Right atrium auricular region (tissue), 2 donors: ENCODE measurements around the gene ATP1A1. TPM values are rescaled to one million over a fixed set of nuclear protein-coding genes. Genes with fewer than 3 reads are reported as not detected.

Source experiments
- DNase-seq: peaks from one replicate; pipeline ENCODE4 v3.0.0-alpha.2; 2019; ENCODE audit warnings: low spot score
- H3K27ac ChIP-seq, 2 donors: fragments of 200-600 bp; sonication (generic); 1 replicate in 1 of 2; 2 replicates in 1 of 2; pipeline ENCODE4 v1.5.1; 2016 to 2019
- H3K27me3 ChIP-seq, 2 donors: fragments of 200-600 bp; sonication (generic); one replicate each; pipeline versions ENCODE4 v1.5.1 to v1.6.0; 2017 to 2019
- H3K36me3 ChIP-seq: fragments of 200-600 bp; sonication (generic); one replicate; pipeline ENCODE4 v1.5.1; 2016
- H3K4me1 ChIP-seq, 2 donors: fragments of 200-600 bp; sonication (generic); one replicate each; pipeline versions ENCODE4 v1.5.1 to v1.6.0; 2017 to 2019
- H3K4me3 ChIP-seq, 2 donors: fragments of 200-600 bp; sonication (generic); 1 replicate in 1 of 2; 2 replicates in 1 of 2; pipeline ENCODE4 v1.5.1; 2017 to 2019; ENCODE audit warnings: mild to moderate bottlenecking in 1 of 2, moderate library complexity in 1 of 2
- H3K9me3 ChIP-seq, 2 donors: fragments of 200-600 bp; sonication (generic); one replicate each; pipeline ENCODE4 v1.5.1; 2019
- total RNA-seq, 2 donors: library from RNA; depleted of rRNA; stranded (reverse); fragments of >200 nt; gene quantifications; one replicate each; pipeline ENCODE4 v1.1.0, GENCODE V29; 2016
- TF ChIP-seq, protein P1 (sequence below), 2 donors: fragments of 200-600 bp; sonication (generic); IDR thresholded peaks; one replicate each; pipeline ENCODE4 v1.5.1; 2019; ENCODE audit warnings: antibody characterized with exemption in 2 of 2

The ATP1A1 gene
- total RNA-seq, 2 donors from 2014 or later: 148 to 256 TPM

DNA sequence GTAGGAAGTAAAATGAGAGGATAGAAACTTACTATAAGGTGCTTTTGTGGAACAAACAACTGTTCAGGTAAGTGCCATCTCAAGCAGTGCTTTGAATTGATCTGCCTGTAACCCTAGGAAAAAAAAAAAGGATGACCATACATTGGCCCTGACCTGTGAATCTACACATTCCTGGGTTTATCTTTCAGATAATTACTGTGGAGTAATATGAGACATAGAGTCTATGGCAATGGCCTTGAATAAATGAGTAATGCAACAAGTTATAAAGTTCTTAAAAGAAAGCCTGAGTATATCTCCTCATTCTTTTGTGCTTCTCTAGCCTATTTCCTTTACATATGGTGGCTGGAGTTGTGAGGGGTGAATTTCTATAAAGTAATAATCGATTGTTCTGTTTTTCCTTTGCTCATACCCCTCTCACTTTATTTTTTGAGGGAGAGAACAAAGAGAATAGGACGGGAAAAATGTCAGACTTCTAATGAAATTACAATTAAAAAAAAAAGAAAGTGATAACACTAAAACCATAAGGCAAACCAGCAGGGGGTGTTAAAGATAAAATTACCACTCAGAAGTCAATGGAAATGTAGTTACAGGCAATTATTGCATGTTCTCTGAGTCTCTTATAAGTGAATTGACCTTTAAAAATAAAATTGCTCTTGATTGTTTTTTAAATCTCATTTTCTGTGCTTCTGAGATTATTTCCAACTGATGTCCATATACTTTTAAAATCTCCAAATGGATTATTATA, 12.4 kb upstream of the ATP1A1 start:
- Histone ChIP-seq H3K36me3 (no peaks in the 10 kb centered on the region), H3K4me3 (no peak overlapping the region), H3K4me1 (no peaks in the 10 kb centered on the region), H3K27ac (no peak overlapping the region), H3K27me3 (no peaks in the 10 kb centered on the region), H3K9me3 (no peaks in the 10 kb centered on the region)
- TF ChIP-seq, protein P1, sequence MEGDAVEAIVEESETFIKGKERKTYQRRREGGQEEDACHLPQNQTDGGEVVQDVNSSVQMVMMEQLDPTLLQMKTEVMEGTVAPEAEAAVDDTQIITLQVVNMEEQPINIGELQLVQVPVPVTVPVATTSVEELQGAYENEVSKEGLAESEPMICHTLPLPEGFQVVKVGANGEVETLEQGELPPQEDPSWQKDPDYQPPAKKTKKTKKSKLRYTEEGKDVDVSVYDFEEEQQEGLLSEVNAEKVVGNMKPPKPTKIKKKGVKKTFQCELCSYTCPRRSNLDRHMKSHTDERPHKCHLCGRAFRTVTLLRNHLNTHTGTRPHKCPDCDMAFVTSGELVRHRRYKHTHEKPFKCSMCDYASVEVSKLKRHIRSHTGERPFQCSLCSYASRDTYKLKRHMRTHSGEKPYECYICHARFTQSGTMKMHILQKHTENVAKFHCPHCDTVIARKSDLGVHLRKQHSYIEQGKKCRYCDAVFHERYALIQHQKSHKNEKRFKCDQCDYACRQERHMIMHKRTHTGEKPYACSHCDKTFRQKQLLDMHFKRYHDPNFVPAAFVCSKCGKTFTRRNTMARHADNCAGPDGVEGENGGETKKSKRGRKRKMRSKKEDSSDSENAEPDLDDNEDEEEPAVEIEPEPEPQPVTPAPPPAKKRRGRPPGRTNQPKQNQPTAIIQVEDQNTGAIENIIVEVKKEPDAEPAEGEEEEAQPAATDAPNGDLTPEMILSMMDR (IDR thresholded peaks at IDR 0.05): peak in 1 of 2 donors; percentile 63
- no peak for DNase-seq

DNA sequence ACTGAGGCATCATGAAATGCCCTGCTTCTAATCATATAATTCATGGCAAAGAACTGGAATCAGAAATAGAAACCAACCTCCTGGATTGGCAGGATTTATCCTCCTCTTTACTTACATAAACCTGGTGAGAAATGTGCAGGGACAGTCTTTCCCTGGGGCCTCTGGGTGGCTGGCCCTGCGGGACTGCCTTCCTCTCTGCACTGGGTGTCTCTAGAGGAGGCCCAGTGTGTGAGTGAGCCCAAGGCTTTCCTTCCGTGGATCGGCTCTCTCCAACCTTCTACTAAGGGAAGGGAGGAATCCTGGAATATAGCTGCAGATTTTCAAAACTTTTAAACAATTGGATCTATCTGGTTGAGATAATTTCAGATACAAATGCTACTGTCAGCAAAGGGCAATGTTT, 11.4 kb upstream of the ATP1A1 start:
- no peaks in the 10 kb centered on the region for H3K4me1 ChIP-seq
- no peaks in the 10 kb centered on the region for H3K9me3 ChIP-seq
- H3K27ac ChIP-seq: no peak overlapping the region
- no peaks in the 10 kb centered on the region for H3K27me3 ChIP-seq
- no peak for DNase-seq
- no peak overlapping the region for H3K4me3 ChIP-seq
- no peaks in the 10 kb centered on the region for H3K36me3 ChIP-seq
- TF ChIP-seq, protein P1 (IDR thresholded peaks at IDR 0.05): no peak

DNA sequence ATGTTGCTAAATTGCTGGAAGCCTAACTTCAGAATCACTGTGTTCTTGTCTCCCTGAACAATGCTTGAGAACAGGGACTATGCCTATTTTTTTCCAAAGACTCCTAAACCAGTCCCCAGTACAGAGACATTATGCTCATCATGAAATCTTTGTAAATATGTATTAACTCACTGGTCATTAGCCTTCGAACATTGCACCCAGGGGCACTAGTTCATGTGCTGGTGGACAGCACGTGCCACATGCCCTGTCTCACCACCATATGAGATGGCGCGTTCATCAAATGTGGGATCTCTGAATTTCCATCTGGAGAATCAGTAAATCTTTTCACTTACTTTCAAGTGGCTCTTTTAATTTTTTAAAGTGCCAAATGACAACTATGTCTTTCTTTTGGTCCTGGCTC, 11.0 kb upstream of the ATP1A1 start:
- no peak overlapping the region for H3K4me3 ChIP-seq
- no peaks in the 10 kb centered on the region for H3K36me3 ChIP-seq
- no peaks in the 10 kb centered on the region for H3K4me1 ChIP-seq

DNA sequence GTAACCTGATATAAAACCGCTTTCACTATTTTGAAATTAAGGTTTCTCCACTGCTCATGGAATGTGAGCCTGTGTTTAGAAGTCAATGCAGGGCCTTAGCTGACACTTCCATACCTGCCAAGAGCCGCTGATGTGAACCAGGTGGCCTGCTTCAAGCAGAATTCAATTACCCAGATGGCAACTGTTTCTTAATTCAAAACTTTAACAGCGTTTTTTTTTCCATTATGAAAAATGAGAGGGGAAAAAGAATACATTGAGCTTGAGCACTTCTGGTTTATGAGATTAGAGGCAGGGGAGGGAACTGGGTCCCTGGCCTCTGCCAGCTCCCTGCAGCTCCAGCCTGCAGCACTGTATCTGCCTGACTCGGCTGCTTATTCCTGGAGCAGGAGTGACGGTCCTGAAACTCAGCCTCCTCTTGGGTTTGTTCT, 7.7 kb upstream of the ATP1A1 start:
- no peaks in the 10 kb centered on the region for H3K9me3 ChIP-seq
- H3K27me3 ChIP-seq: no peaks in the 10 kb centered on the region
- no peaks in the 10 kb centered on the region for H3K36me3 ChIP-seq
- TF ChIP-seq, protein P1 (IDR thresholded peaks at IDR 0.05): no peak
- H3K27ac ChIP-seq: no peak overlapping the region
- no peak for DNase-seq
- H3K4me1 ChIP-seq: no peaks in the 10 kb centered on the region
- no peak overlapping the region for H3K4me3 ChIP-seq

More for the DNA sequence above, 11.0 kb upstream of the ATP1A1 start:
- no peak overlapping the region for H3K27ac ChIP-seq
- no peaks in the 10 kb centered on the region for H3K27me3 ChIP-seq
- no peaks in the 10 kb centered on the region for H3K9me3 ChIP-seq
- TF ChIP-seq, protein P1 (IDR thresholded peaks at IDR 0.05): no peak
- DNase-seq: no peak

DNA sequence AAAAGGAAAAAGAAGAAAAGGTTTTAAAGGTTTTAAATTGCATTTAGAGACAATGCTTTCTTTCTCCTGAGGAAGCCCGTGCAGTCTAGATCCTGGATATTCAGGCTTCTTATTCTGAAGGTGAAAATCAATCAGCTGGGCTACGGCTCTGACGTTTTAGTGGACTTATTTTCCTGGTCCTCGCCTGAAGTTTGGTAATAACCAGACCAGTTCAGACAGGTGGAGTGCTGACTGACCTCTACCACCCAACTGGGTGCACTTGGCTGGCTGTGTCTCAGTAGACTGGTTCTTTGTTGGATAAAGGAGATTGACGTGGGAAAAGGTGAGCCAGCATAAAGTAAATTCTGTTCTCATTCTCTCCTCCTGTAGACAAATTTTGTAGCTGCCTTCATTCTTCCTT, 7.2 kb upstream of the ATP1A1 start:
- TF ChIP-seq, protein P1 (IDR thresholded peaks at IDR 0.05): no peak
- Histone ChIP-seq H3K4me3 (no peak overlapping the region), H3K4me1 (no peaks in the 10 kb centered on the region), H3K27me3 (no peaks in the 10 kb centered on the region), H3K9me3 (no peaks in the 10 kb centered on the region), H3K36me3 (no peaks in the 10 kb centered on the region), H3K27ac (no peak overlapping the region)
- DNase-seq: no peak
